ENCODE measurements around the gene SLC8B1.

The SLC8B1 gene

DNA sequence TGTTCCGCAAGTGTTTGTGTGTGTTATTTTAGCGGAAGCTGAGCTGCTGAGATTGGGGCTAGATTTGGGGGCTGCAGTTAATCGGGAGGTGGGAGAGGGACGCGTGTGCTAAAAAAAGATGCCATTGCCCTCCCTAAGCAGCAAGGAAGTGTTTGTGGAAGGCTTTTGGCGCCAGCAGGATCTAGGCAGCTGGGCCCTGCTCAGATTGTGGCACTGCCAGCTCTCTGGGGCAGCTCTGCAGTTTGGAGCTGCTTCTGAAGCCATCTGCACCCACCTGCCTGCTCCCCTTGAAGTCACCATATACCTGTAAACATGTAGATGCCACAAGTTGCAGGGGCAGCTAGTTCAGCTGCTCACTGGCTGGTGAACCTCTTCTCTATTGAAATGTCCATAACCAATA, 84.9 kb downstream of the SLC8B1 start:
- in situ Hi-C loops (cut with MboI; ENCODE audit: low sequenced_read_pairs): no loop called here

DNA sequence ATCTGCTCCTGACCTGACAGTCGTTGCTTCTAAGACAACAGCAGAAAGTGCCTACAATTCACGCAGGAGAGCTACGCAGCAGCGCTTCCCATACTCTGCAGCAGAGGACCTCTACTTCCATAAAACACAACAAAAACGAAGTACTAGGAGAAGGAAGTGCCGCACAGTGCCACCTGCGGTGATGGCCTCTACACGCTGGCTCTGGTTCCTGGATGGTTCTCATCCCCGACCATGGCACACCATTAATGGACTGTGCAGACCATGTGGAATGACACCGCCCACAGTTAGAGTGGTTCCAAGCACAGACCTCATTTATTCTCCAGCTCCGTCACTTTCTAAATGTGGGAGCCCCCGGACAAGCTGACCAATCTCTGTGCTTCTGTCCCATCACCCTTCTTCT, 85.4 kb downstream of the SLC8B1 start:
- in situ Hi-C loops (cut with MboI; ENCODE audit: low sequenced_read_pairs): no loop called here

DNA sequence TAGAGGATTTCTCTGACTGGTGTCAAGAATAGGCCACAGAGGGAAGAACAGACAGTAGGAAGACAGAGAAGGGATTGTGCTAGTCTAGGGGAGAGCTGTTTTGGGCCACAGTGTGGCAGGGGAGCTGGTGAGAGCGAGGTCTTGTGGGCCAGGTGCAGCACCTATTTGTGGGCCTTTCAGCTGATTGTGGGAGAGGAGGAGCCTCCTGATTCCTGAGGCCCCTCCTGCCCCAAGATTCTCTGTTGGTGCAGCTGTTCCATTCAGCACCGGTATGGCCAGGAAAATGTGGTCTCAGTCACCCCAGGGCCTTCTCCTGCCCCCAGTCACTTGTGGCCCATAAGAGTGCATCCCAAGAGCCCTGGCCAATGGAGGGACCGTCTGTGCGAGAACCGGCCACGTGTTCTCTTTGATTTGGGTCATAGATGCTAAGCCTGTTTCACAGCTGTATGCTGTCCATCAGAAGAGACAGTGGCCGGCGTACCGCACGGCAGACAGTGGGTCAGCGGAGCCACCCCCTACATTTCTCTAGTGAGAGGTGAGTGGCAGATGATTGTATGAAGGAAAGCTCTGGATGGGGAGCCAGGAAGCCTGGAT, 86.0 kb downstream of the SLC8B1 start:
- in situ Hi-C loops (cut with MboI; ENCODE audit: low sequenced_read_pairs): no loop called here

All from HL-60/S4 treated with phorbol 12-myristate 13-acetate at 8.2 ng/mL for 4 days and 3 days (cell line).